ENCODE measurements around the gene PPP1R10.

The PPP1R10 gene

GRCh38 chr6:30619561-30619960 lies 2.5 kb upstream of the PPP1R10 start:
- DNase-seq (ENCODE audit: low read depth, low spot score) = no peak

GRCh38 chr6:30618270-30618797 lies 1.3 kb upstream of the PPP1R10 start:
- DNase-seq (ENCODE audit: low read depth, low spot score) = no peak

- DNase-seq (ENCODE audit: low read depth, low spot score) = peak; percentile 98
These were observed 674 bp upstream of the PPP1R10 start, which contains the start of gene MRPS18B for GRCh38 chr6:30617565-30618269. MRPS18B (plus strand) TSS chr6:30617840; CDS start chr6:30617866, 26 bp downstream.

GRCh38 chr6:30615958-30616810 lies 859 bp downstream of the PPP1R10 start:
- DNase-seq (ENCODE audit: low read depth, low spot score) = no peak

- DNase-seq (ENCODE audit: low read depth, low spot score) = peak; percentile 41
These were observed 1.7 kb downstream of the PPP1R10 start for GRCh38 chr6:30615219-30615957.

GRCh38 chr6:30614843-30615218 lies 2.2 kb downstream of the PPP1R10 start:
- DNase-seq (ENCODE audit: low read depth, low spot score) = peak; percentile 93

GRCh38 chr6:30614044-30614842 lies 2.8 kb downstream of the PPP1R10 start:
- DNase-seq (ENCODE audit: low read depth, low spot score) = no peak

- DNase-seq (ENCODE audit: low read depth, low spot score) = no peak
These were observed 3.6 kb downstream of the PPP1R10 start for GRCh38 chr6:30613251-30614043.

- DNase-seq (ENCODE audit: low read depth, low spot score) = no peak
These were observed 4.3 kb downstream of the PPP1R10 start for GRCh38 chr6:30612687-30613248.

GRCh38 chr6:30612213-30612612 lies 4.8 kb downstream of the PPP1R10 start:
- no peak for DNase-seq (ENCODE audit: low read depth, low spot score)

GRCh38 chr6:30611856-30612194 lies 5.2 kb downstream of the PPP1R10 start:
- no peak for DNase-seq (ENCODE audit: low read depth, low spot score)

GRCh38 chr6:30611150-30611855 lies 5.7 kb downstream of the PPP1R10 start:
- no peak for DNase-seq (ENCODE audit: low read depth, low spot score)

- no peak for DNase-seq (ENCODE audit: low read depth, low spot score)
These were observed 7.0 kb downstream of the PPP1R10 start for GRCh38 chr6:30610065-30610464.

GRCh38 chr6:30603961-30604360 lies 13.1 kb downstream of the PPP1R10 start:
- no peak for DNase-seq (ENCODE audit: low read depth, low spot score)

- DNase-seq (ENCODE audit: low read depth, low spot score) = no peak
These were observed 15.0 kb downstream of the PPP1R10 start for GRCh38 chr6:30601815-30602641.

- DNase-seq (ENCODE audit: low read depth, low spot score) = no peak
These were observed 15.6 kb downstream of the PPP1R10 start for GRCh38 chr6:30601436-30601814.

- DNase-seq (ENCODE audit: low read depth, low spot score) = no peak
These were observed 16.5 kb downstream of the PPP1R10 start for GRCh38 chr6:30600451-30600961.

- no peak for DNase-seq (ENCODE audit: low read depth, low spot score)
These were observed 17.3 kb downstream of the PPP1R10 start for GRCh38 chr6:30599625-30600324.

Data from smooth muscle cell of the brain vasculature (primary cell).